HL-60/S4 (cell line): ENCODE results near the gene FAM72D.
"Not testable (repeated sequence)": the region's sequence is repeated elsewhere in the genome, so short reads cannot be mapped to it uniquely, and the experiment has no call there.

Source experiments
- in situ Hi-C: fragments of 300-500 bp; cut with MboI; formaldehyde crosslinking; loops from 2 replicates; pipeline ENCODE4 v1.14.3; 2022; ENCODE audit warnings: low sequenced_read_pairs

FAM72D gene

GRCh38 chr1:145082483-145083255 lies 13.1 kb upstream of the FAM72D start:
- in situ Hi-C loops = not testable (repeated sequence)

GRCh38 chr1:145093517-145094149 lies 2.1 kb upstream of the FAM72D start:
- in situ Hi-C loops = not testable (repeated sequence)

- in situ Hi-C loops = not testable (repeated sequence)
These were observed 1.0 kb upstream of the FAM72D start for GRCh38 chr1:145094655-145095211.

GRCh38 chr1:145101725-145102124 lies 6.0 kb downstream of the FAM72D start:
- in situ Hi-C loops = not testable (repeated sequence)

GRCh38 chr1:145103294-145103693 lies 7.5 kb downstream of the FAM72D start:
- in situ Hi-C loops = not testable (repeated sequence)

- in situ Hi-C loops = not testable (repeated sequence)
These were observed 15.9 kb downstream of the FAM72D start for GRCh38 chr1:145111674-145112073.

GRCh38 chr1:145112703-145113102 lies 16.9 kb downstream of the FAM72D start:
- in situ Hi-C loops = not testable (repeated sequence)

- in situ Hi-C loops = not testable (repeated sequence)
These were observed 18.8 kb downstream of the FAM72D start for GRCh38 chr1:145114560-145115057.

GRCh38 chr1:145115587-145116493 lies 20.1 kb downstream of the FAM72D start:
- in situ Hi-C loops = not testable (repeated sequence)

- in situ Hi-C loops = not testable (repeated sequence)
These were observed 24.1 kb downstream of the FAM72D start for GRCh38 chr1:145119842-145120241.

- in situ Hi-C loops = not testable (repeated sequence)
These were observed 26.7 kb downstream of the FAM72D start for GRCh38 chr1:145122344-145123061.

- in situ Hi-C loops = not testable (repeated sequence)
These were observed 27.3 kb downstream of the FAM72D start for GRCh38 chr1:145123062-145123395.

GRCh38 chr1:145123992-145124641 lies 28.3 kb downstream of the FAM72D start:
- in situ Hi-C loops = not testable (repeated sequence)

- in situ Hi-C loops = not testable (repeated sequence)
These were observed 29.3 kb downstream of the FAM72D start for GRCh38 chr1:145125112-145125511.

GRCh38 chr1:145127144-145127543 lies 31.4 kb downstream of the FAM72D start:
- in situ Hi-C loops = not testable (repeated sequence)

GRCh38 chr1:145128697-145129469 lies 33.1 kb downstream of the FAM72D start:
- in situ Hi-C loops = not testable (repeated sequence)

GRCh38 chr1:145134476-145134875 lies 38.7 kb downstream of the FAM72D start:
- in situ Hi-C loops = not testable (repeated sequence)

- in situ Hi-C loops = not testable (repeated sequence)
These were observed 44.8 kb downstream of the FAM72D start for GRCh38 chr1:145140549-145140948.
